Suprapubic skin (tissue), 4 donors: ENCODE measurements around the gene RAB18. TPM values are rescaled to one million over a fixed set of nuclear protein-coding genes. Genes with fewer than 3 reads are reported as not detected.

Experiments
- DNase-seq, 2 donors: peaks; one replicate each; pipeline ENCODE4 v3.0.0-alpha.2; 2019; ENCODE audit warnings: low spot score in 2 of 2
- H3K27ac ChIP-seq: fragments of 200-600 bp; sonication (generic); one replicate; pipeline ENCODE4 v1.5.1; 2019
- H3K27me3 ChIP-seq: fragments of 200-600 bp; sonication (generic); one replicate; pipeline ENCODE4 v1.5.1; 2019
- H3K36me3 ChIP-seq: fragments of 200-600 bp; sonication (generic); one replicate; pipeline ENCODE4 v1.5.1; 2019
- H3K4me1 ChIP-seq: fragments of 200-600 bp; sonication (generic); one replicate; pipeline ENCODE4 v1.5.1; 2019
- H3K4me3 ChIP-seq: fragments of 200-600 bp; sonication (generic); one replicate; pipeline ENCODE4 v1.5.1; 2019; ENCODE audit warnings: mild to moderate bottlenecking
- H3K9me3 ChIP-seq: fragments of 200-600 bp; sonication (generic); one replicate; pipeline ENCODE4 v1.5.1; 2019
- EP300 ChIP-seq: sonication (generic); formaldehyde crosslinking; IDR thresholded peaks from one replicate; pipeline ENCODE4 v1.6.1; 2017; ENCODE audit warnings: antibody characterized with exemption
- POLR2A ChIP-seq, 2 donors: fragments of 450-650 bp; IDR thresholded peaks; one replicate each; pipeline ENCODE4 v1.6.1; 2017; ENCODE audit warnings: antibody characterized with exemption in 2 of 2, mild to moderate bottlenecking in 2 of 2, moderate library complexity in 2 of 2
- POLR2AphosphoS5 ChIP-seq, 3 donors: sonication (generic); formaldehyde crosslinking; IDR thresholded peaks; one replicate each; pipeline ENCODE4 v1.6.1; 2017; ENCODE audit warnings: antibody characterized with exemption in 3 of 3
- WGBS: methylation state at CpG from one replicate; pipeline ENCODE4 v1.1.5; 2018; 5-methylcytosine and 5-hydroxymethylcytosine counted together
- total RNA-seq, 4 donors: library from RNA; depleted of rRNA; stranded (reverse); fragments of >200 nt; gene quantifications; one replicate each; pipeline ENCODE4 v1.1.0, GENCODE V29; 2016
- TF ChIP-seq, protein P1 (sequence below), 2 donors: fragments of 200-600 bp in 1 of 2; fragments of 450-650 bp in 1 of 2; sonication (generic) in 1 of 2; IDR thresholded peaks; one replicate each; pipeline ENCODE4 v1.5.1; 2016 to 2019; ENCODE audit warnings: antibody characterized with exemption in 2 of 2, mild to moderate bottlenecking in 1 of 2, moderate library complexity in 1 of 2

The RAB18 gene
- total RNA-seq, 4 donors from 2014 or later = 50.1 to 78.1 (median 65.2) TPM

DNA sequence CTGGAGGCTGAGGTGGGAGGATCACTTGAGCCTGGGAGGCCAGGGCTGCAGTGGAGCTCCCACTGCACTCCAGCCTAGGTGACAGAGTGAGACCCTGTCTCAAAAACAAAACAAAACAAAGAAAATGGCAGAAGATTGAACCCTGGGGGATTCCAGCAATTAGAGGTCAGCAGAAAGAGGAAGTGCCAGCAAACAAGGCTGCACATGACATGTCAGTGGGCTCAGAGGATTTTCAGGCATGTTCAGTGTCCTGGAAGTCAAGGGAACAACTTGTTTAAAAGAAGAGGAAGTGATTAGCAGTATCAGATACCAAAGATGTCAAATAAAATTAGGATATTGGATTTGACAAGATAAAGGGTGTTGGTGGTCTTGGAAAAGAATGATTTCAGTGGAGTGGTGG lies 32.3 kb downstream of the RAB18 start:
- Histone ChIP-seq H3K9me3 (no peaks in the 10 kb centered on the region), H3K27ac (no peak overlapping the region), H3K36me3 (peaks cover 24% of the 10 kb centered on the region), H3K27me3 (no peaks in the 10 kb centered on the region), H3K4me1 (no peaks in the 10 kb centered on the region), H3K4me3 (no peak overlapping the region)
- TF ChIP-seq POLR2A (IDR thresholded peaks at IDR 0.05) = no peak
- no peak for TF ChIP-seq POLR2AphosphoS5 (IDR thresholded peaks at IDR 0.05)
- no peak for TF ChIP-seq EP300
- TF ChIP-seq, protein P1, sequence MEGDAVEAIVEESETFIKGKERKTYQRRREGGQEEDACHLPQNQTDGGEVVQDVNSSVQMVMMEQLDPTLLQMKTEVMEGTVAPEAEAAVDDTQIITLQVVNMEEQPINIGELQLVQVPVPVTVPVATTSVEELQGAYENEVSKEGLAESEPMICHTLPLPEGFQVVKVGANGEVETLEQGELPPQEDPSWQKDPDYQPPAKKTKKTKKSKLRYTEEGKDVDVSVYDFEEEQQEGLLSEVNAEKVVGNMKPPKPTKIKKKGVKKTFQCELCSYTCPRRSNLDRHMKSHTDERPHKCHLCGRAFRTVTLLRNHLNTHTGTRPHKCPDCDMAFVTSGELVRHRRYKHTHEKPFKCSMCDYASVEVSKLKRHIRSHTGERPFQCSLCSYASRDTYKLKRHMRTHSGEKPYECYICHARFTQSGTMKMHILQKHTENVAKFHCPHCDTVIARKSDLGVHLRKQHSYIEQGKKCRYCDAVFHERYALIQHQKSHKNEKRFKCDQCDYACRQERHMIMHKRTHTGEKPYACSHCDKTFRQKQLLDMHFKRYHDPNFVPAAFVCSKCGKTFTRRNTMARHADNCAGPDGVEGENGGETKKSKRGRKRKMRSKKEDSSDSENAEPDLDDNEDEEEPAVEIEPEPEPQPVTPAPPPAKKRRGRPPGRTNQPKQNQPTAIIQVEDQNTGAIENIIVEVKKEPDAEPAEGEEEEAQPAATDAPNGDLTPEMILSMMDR (IDR thresholded peaks at IDR 0.05) = no peak
- no peak for DNase-seq

DNA sequence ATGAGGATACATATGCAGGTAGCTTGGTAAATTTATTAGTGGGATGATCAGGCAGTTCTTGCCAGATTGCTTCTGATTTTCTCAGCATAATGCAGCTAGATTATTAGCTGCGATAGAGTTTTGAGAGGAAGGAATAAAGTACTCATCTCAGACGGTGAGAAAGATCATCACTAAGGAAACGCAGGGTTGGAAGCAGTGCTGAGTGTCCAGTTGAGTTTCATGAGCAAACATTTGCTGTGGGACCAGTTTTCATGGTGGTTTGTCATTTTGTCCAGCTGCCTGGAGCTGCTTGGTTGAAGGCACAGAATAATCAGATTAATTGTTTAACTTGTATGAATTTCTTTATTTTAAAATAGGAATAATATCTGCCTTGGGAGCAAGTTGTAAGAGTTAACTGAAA lies 33.1 kb downstream of the RAB18 start:
- H3K27ac ChIP-seq = no peak overlapping the region
- no peaks in the 10 kb centered on the region for H3K9me3 ChIP-seq
- DNase-seq = no peak
- no peaks in the 10 kb centered on the region for H3K27me3 ChIP-seq
- 75% methylated on average over 3 of the region's 3 CpGs for WGBS
- TF ChIP-seq, protein P1 (IDR thresholded peaks at IDR 0.05) = no peak
- no peak for TF ChIP-seq EP300
- TF ChIP-seq POLR2AphosphoS5 (IDR thresholded peaks at IDR 0.05) = no peak
- TF ChIP-seq POLR2A (IDR thresholded peaks at IDR 0.05) = no peak
- H3K4me3 ChIP-seq = no peak overlapping the region
- peaks cover 30% of the 10 kb centered on the region for H3K36me3 ChIP-seq
- H3K4me1 ChIP-seq = peaks cover 3% of the 10 kb centered on the region

DNA sequence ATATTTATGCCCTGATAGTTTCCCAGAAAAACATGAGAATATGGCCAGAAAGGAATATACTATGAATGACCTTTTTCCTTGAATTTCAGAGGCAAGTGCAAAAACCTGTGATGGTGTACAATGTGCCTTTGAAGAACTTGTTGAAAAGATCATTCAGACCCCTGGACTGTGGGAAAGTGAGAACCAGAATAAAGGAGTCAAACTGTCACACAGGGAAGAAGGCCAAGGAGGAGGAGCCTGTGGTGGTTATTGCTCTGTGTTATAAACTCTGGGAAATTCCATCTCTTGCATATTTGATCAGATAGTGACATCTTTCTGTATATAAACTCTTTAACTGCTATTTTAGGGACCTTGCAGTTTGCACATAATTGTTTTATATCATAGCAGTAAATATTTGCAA lies 33.7 kb downstream of the RAB18 start:
- H3K36me3 ChIP-seq = peaks cover 32% of the 10 kb centered on the region

DNA sequence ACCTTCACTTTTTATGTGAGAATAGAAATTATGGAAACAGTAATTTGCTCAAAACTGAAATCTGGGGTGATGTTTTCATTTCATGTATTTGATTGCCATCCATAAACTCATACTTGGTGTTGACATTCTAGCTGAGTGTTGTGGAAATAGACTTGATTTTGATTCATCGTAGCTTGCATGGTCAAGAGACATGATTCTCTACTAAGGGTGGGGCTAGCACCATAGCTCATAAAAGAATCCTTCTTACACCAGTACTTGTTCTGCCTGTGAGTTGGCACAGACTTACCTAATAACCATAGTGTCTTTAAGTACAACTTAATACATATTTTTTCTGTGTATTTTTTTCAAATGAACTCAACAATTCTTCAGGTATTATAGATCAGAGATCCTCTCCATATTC lies 36.6 kb downstream of the RAB18 start:
- no peak overlapping the region for H3K4me3 ChIP-seq
- H3K4me1 ChIP-seq = peaks cover 3% of the 10 kb centered on the region
- H3K27me3 ChIP-seq = no peaks in the 10 kb centered on the region
- DNase-seq = no peak
- H3K36me3 ChIP-seq = peaks cover 30% of the 10 kb centered on the region
- WGBS = 32% methylated on average over 1 of the region's 1 CpG
- no peak overlapping the region for H3K27ac ChIP-seq
- TF ChIP-seq POLR2A (IDR thresholded peaks at IDR 0.05) (no peak), EP300 (no peak), POLR2AphosphoS5 (IDR thresholded peaks at IDR 0.05) (no peak)
- TF ChIP-seq, protein P1 (IDR thresholded peaks at IDR 0.05) = no peak
- no peaks in the 10 kb centered on the region for H3K9me3 ChIP-seq

More for the DNA sequence above, 33.7 kb downstream of the RAB18 start:
- no peak for DNase-seq
- H3K4me1 ChIP-seq = peaks cover 3% of the 10 kb centered on the region
- no peaks in the 10 kb centered on the region for H3K27me3 ChIP-seq
- no peak for TF ChIP-seq POLR2AphosphoS5 (IDR thresholded peaks at IDR 0.05)
- no peak for TF ChIP-seq POLR2A (IDR thresholded peaks at IDR 0.05)
- TF ChIP-seq EP300 = no peak
- TF ChIP-seq, protein P1 (IDR thresholded peaks at IDR 0.05) = no peak
- H3K9me3 ChIP-seq = no peaks in the 10 kb centered on the region
- no peak overlapping the region for H3K4me3 ChIP-seq
- no peak overlapping the region for H3K27ac ChIP-seq

DNA sequence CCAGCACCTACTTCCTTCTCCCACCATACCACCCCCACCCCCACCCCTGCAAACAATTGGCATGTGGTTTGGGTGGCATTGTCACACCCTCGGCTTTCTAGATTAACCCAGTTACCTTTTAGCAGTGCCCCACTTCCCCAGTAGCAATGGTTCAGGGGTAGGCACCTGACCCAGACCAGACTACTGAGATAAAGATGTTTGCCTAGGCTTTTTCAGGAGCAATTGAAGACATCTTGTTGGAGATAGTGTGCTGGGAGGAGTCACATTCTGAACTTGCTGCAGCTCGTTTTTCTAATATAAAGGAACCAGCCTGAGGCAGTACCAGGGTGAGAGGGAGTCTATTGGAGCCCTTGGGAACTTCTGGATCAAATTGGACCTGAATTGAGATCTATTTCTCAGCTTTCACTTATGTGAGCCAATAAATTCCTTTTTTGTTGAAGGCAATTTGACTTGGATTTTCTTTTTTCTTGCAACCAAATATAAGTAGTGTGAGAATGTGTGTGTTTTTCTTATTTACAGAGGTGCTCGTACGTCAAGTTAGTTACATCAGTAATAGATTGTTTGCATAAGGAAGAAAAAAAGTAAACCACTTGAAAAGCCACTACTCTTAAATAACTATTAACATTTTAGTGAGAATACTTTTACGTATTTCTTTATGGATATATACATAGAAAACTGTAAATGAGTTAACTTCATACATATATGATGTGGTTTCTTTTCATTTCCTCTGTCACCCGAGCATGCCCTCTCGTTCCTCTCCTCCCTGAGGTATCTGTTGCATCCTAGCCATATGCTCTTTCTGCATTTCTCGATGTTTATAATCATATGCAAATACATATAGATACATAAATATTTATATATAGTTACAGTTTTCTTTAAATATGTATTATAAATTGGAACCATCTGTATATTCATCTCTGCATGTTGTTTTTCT lies 38.0 kb downstream of the RAB18 start:
- H3K36me3 ChIP-seq = peaks cover 24% of the 10 kb centered on the region
- TF ChIP-seq EP300 = no peak
- no peak for TF ChIP-seq POLR2A (IDR thresholded peaks at IDR 0.05)
- no peak for TF ChIP-seq POLR2AphosphoS5 (IDR thresholded peaks at IDR 0.05)
- TF ChIP-seq, protein P1 (IDR thresholded peaks at IDR 0.05) = no peak

More for the DNA sequence above, 38.0 kb downstream of the RAB18 start:
- H3K9me3 ChIP-seq = no peaks in the 10 kb centered on the region
- peaks cover 3% of the 10 kb centered on the region for H3K4me1 ChIP-seq
- no peak overlapping the region for H3K27ac ChIP-seq
- DNase-seq = no peak
- no peaks in the 10 kb centered on the region for H3K27me3 ChIP-seq
- H3K4me3 ChIP-seq = no peak overlapping the region
- WGBS = 64% methylated on average over 8 of the region's 8 CpGs
